Measurements from ENCODE around the gene LRCH4. TPM values are rescaled to one million over a fixed set of nuclear protein-coding genes. Genes with fewer than 3 reads are reported as not detected.

Gene LRCH4
- total and polyA plus RNA-seq, 2 donors (not counting 1 experiment from before 2014, with no cell fraction given): 288 to 289 TPM

DNA sequence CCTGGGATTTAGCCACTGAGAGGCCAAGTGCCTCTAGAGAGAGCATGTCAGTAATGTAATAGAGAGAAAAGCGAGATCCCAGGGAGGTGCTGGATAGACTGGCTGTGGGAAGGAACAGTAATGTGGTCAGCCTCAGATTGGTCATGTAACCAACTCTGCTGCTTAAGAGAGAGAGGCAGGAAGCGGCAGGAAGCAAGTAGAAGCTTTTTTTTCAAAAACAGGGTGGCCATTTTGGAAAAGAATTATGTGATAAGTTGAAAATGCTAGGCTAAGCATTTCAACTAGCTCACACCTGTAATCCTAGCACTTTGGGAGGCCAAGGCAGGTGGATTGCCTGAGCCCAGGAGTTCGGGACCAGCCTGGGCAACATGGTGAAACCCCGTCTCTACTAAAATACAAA, 12.5 kb upstream of the LRCH4 start:
- DNase-seq: no peak
- Mint-ChIP-seq H3K27me3 (no peaks in the 10 kb centered on the region), H3K9me3 (ENCODE audit: insufficient read depth) (no peaks in the 10 kb centered on the region), H3K4me3 (no peak overlapping the region), H3K4me1 (no peaks in the 10 kb centered on the region), H3K27ac (no peak overlapping the region)
- ChIA-PET CTCF (interaction anchor here (0.6 to 0.8 kb wide), 2 partner anchors 39 to 82 kb away, joined by 3 to 5 read pairs; no protein-coding TSS in a partner anchor), POLR2A (interaction anchor here (0.7 kb wide), 1 partner anchor 94 kb away, joined by 4 read pairs; no protein-coding TSS in a partner anchor)
- Histone ChIP-seq H3K36me3 (replicated peaks in 1 of 2; ENCODE audit: control extremely low read depth in 1 of 2, control insufficient read depth in 1 of 2, extremely low read depth in 1 of 2, insufficient read depth in 2 of 2, low read length in 1 of 2) (no peaks in the 10 kb centered on the region), H4K20me1 (ENCODE audit: control insufficient read depth, insufficient read depth, low read length, poor library complexity, severe bottlenecking) (no peaks in the 10 kb centered on the region), H3K4me2 (replicated peaks; ENCODE audit: low read depth, low read length, poor library complexity, severe bottlenecking) (no peak overlapping the region), H3K27me3 (replicated peaks in 1 of 4; ENCODE audit: control extremely low read depth in 1 of 4, control insufficient read depth in 3 of 4, insufficient read depth in 4 of 4, low read length in 3 of 4) (no peaks in the 10 kb centered on the region), H3K27ac (ENCODE audit: low read length in 2 of 2) (no peak overlapping the region), H3K9ac (ENCODE audit: low read length) (no peak overlapping the region), H3K4me1 (ENCODE audit: control insufficient read depth in 2 of 2, insufficient read depth in 2 of 2, low read length in 2 of 2) (peaks cover 0 to 3% of the 10 kb centered on the region in 2 donors), H3K4me3 (ENCODE audit: control extremely low read depth in 1 of 5, extremely low read depth in 1 of 5, insufficient read depth in 1 of 5, low read depth in 2 of 5, low read length in 4 of 5) (no peak overlapping the region), H3K79me2 (ENCODE audit: control insufficient read depth, insufficient read depth, low read length) (no peaks in the 10 kb centered on the region), H3K9me3 (ENCODE audit: control extremely low read depth in 1 of 3, control insufficient read depth in 2 of 3, insufficient read depth in 1 of 3, low read length in 2 of 3) (no peaks in the 10 kb centered on the region), H2AFZ (ENCODE audit: insufficient read depth, low read depth, low read length, poor library complexity, severe bottlenecking) (no peak overlapping the region)
- 82% methylated on average over 3 of the region's 4 CpGs for WGBS (ENCODE audit: insufficient coverage)
- no peak for ATAC-seq (ENCODE audit: low read depth)
- intact Hi-C loops (cut with micrococcal nuclease): no loop called here
- no peak for TF ChIP-seq EZH2 (IDR thresholded peaks at IDR 0.05; ENCODE audit: borderline replicate concordance, insufficient read depth, low read depth, low read length, poor library complexity, severe bottlenecking)
- TF ChIP-seq, protein P1, sequence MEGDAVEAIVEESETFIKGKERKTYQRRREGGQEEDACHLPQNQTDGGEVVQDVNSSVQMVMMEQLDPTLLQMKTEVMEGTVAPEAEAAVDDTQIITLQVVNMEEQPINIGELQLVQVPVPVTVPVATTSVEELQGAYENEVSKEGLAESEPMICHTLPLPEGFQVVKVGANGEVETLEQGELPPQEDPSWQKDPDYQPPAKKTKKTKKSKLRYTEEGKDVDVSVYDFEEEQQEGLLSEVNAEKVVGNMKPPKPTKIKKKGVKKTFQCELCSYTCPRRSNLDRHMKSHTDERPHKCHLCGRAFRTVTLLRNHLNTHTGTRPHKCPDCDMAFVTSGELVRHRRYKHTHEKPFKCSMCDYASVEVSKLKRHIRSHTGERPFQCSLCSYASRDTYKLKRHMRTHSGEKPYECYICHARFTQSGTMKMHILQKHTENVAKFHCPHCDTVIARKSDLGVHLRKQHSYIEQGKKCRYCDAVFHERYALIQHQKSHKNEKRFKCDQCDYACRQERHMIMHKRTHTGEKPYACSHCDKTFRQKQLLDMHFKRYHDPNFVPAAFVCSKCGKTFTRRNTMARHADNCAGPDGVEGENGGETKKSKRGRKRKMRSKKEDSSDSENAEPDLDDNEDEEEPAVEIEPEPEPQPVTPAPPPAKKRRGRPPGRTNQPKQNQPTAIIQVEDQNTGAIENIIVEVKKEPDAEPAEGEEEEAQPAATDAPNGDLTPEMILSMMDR (IDR thresholded peaks at IDR 0.05): no peak

DNA sequence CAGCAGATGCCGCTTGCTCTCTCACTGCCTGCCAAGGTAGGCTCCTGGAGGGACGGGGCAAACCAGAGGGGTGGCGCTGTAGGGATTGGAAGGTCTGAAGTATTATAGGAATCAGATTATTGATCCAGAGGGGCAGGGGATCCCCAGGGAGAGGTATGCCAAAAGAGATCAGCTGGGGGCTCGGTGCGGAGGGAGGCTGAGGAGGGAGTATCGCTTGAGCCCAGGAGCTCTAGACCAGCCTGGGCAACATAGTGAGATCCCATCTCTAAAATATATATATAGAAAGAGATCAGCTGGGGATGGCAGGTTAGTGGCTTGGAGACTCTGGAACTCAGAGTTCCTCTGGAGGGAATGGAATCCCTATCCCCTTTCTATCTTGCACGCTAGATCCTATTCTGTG, 9.3 kb upstream of the LRCH4 start:
- ATAC-seq (ENCODE audit: low read depth) (no peak), DNase-seq (no peak)
- Histone ChIP-seq H3K9me3 (ENCODE audit: control extremely low read depth in 1 of 3, control insufficient read depth in 2 of 3, insufficient read depth in 1 of 3, low read length in 2 of 3) (no peaks in the 10 kb centered on the region), H4K20me1 (ENCODE audit: control insufficient read depth, insufficient read depth, low read length, poor library complexity, severe bottlenecking) (no peaks in the 10 kb centered on the region), H3K79me2 (ENCODE audit: control insufficient read depth, insufficient read depth, low read length) (no peaks in the 10 kb centered on the region), H2AFZ (ENCODE audit: insufficient read depth, low read depth, low read length, poor library complexity, severe bottlenecking) (no peak overlapping the region), H3K4me3 (ENCODE audit: control extremely low read depth in 1 of 5, extremely low read depth in 1 of 5, insufficient read depth in 1 of 5, low read depth in 2 of 5, low read length in 4 of 5) (no peak overlapping the region), H3K27me3 (replicated peaks in 1 of 4; ENCODE audit: control extremely low read depth in 1 of 4, control insufficient read depth in 3 of 4, insufficient read depth in 4 of 4, low read length in 3 of 4) (peaks cover 0 to 19% (median 5%) of the 10 kb centered on the region in 4 experiments), H3K9ac (ENCODE audit: low read length) (no peak overlapping the region), H3K4me2 (replicated peaks; ENCODE audit: low read depth, low read length, poor library complexity, severe bottlenecking) (no peak overlapping the region), H3K27ac (ENCODE audit: low read length in 2 of 2) (no peak overlapping the region), H3K36me3 (replicated peaks in 1 of 2; ENCODE audit: control extremely low read depth in 1 of 2, control insufficient read depth in 1 of 2, extremely low read depth in 1 of 2, insufficient read depth in 2 of 2, low read length in 1 of 2) (no peaks in the 10 kb centered on the region), H3K4me1 (ENCODE audit: control insufficient read depth in 2 of 2, insufficient read depth in 2 of 2, low read length in 2 of 2) (no peaks in the 10 kb centered on the region)
- ChIA-PET CTCF (no interaction called here), POLR2A (no interaction called here)
- H3K4me1 Mint-ChIP-seq: no peaks in the 10 kb centered on the region
- peaks cover 17% of the 10 kb centered on the region for H3K27me3 Mint-ChIP-seq
- no peak overlapping the region for H3K27ac Mint-ChIP-seq
- no peak overlapping the region for H3K4me3 Mint-ChIP-seq
- TF ChIP-seq, protein P1 (IDR thresholded peaks at IDR 0.05): no peak
- TF ChIP-seq EZH2 (IDR thresholded peaks at IDR 0.05; ENCODE audit: borderline replicate concordance, insufficient read depth, low read depth, low read length, poor library complexity, severe bottlenecking): no peak
- no peaks in the 10 kb centered on the region for H3K9me3 Mint-ChIP-seq (ENCODE audit: insufficient read depth)
- WGBS (ENCODE audit: insufficient coverage): 93% methylated on average over 4 of the region's 7 CpGs
- intact Hi-C loops (cut with micrococcal nuclease): no loop called here
